Gastroesophageal sphincter (tissue), 4 donors: ENCODE results near the gene FRA10AC1. TPM values are rescaled to one million over a fixed set of nuclear protein-coding genes. Genes with fewer than 3 reads are reported as not detected.

Experiments used
- ATAC-seq: fragments of 150-250 bp; one replicate; pipeline ENCODE4 v1.9.1; 2016; ENCODE audit warnings: mild to moderate bottlenecking, moderate library complexity
- H3K27ac ChIP-seq, 4 donors: fragments of 200-600 bp; sonication (generic) in 3 of 4; 1 replicate in 3 of 4; 2 replicates in 1 of 4; pipeline ENCODE4 v1.5.1; 2016 to 2019
- H3K27me3 ChIP-seq: fragments of 200-600 bp; sonication (generic); one replicate; pipeline ENCODE4 v1.5.1; 2019
- H3K36me3 ChIP-seq, 2 donors: fragments of 200-600 bp; sonication (generic); one replicate each; pipeline ENCODE4 v1.5.1; 2019; ENCODE audit warnings: control low read depth in 1 of 2
- H3K4me1 ChIP-seq, 3 donors: fragments of 200-600 bp; sonication (generic); 1 replicate in 2 of 3; 2 replicates in 1 of 3; pipeline ENCODE4 v1.5.1; 2016 to 2019; ENCODE audit warnings: control low read depth in 2 of 3
- H3K4me3 ChIP-seq, 2 donors: fragments of 200-600 bp; sonication (generic); one replicate each; pipeline ENCODE4 v1.5.1; 2019; ENCODE audit warnings: mild to moderate bottlenecking in 1 of 2, moderate library complexity in 1 of 2
- H3K9me3 ChIP-seq, 3 donors: fragments of 200-600 bp; sonication (generic); one replicate each; pipeline ENCODE4 v1.5.1; 2017 to 2019; ENCODE audit warnings: control low read depth in 2 of 3
- CTCF ChIP-seq, 4 experiments: fragments of 200-600 bp in 2 of 4; fragments of 450-650 bp in 2 of 4; sonication (generic) in 1 of 4; IDR thresholded peaks; one replicate each; pipeline ENCODE4 v1.5.1; 2017 to 2019; ENCODE audit warnings: antibody characterized with exemption in 4 of 4, mild to moderate bottlenecking in 2 of 4, moderate library complexity in 2 of 4
- EP300 ChIP-seq: sonication (generic); formaldehyde crosslinking; IDR thresholded peaks from one replicate; pipeline ENCODE4 v1.6.1; 2017; ENCODE audit warnings: antibody characterized with exemption, mild to moderate bottlenecking
- POLR2A ChIP-seq, 2 donors: fragments of 450-650 bp; IDR thresholded peaks; one replicate each; pipeline ENCODE4 v1.6.1; 2017; ENCODE audit warnings: antibody characterized with exemption in 2 of 2, mild to moderate bottlenecking in 2 of 2, moderate library complexity in 1 of 2
- POLR2AphosphoS5 ChIP-seq: sonication (generic); formaldehyde crosslinking; IDR thresholded peaks from one replicate; pipeline ENCODE4 v1.6.1; 2017; ENCODE audit warnings: antibody characterized with exemption
- WGBS, 2 donors: methylation state at CpG; one replicate each; pipeline ENCODE4 v1.1.5; 2018; ENCODE audit warnings: low coverage in 1 of 2; 5-methylcytosine and 5-hydroxymethylcytosine counted together
- total RNA-seq, 4 donors: library from RNA; depleted of rRNA; stranded (reverse); fragments of >200 nt; gene quantifications; one replicate each; pipeline ENCODE4 v1.1.0, GENCODE V29; 2016

The FRA10AC1 gene
- total RNA-seq, 4 donors from 2014 or later = 8.4 to 28.6 (median 14.3) TPM

GRCh38 chr10:93716766-93717165, 14.4 kb upstream of the FRA10AC1 start:
- 33 to 46% methylated on average over 1 of the region's 1 CpG for WGBS, 2 donors
- no peak for ATAC-seq
- Histone ChIP-seq H3K36me3 (no peaks in the 10 kb centered on the region), H3K27me3 (peaks cover 12% of the 10 kb centered on the region), H3K4me3 (no peak overlapping the region), H3K4me1 (no peaks in the 10 kb centered on the region), H3K27ac (no peak overlapping the region), H3K9me3 (no peaks in the 10 kb centered on the region)
- TF ChIP-seq POLR2A (IDR thresholded peaks at IDR 0.05) (no peak), POLR2AphosphoS5 (no peak), CTCF (IDR thresholded peaks at IDR 0.05) (no peak), EP300 (no peak)

- TF ChIP-seq POLR2AphosphoS5 = no peak
- no peak for TF ChIP-seq EP300
- TF ChIP-seq CTCF (IDR thresholded peaks at IDR 0.05) = no peak
- TF ChIP-seq POLR2A (IDR thresholded peaks at IDR 0.05) = no peak
- H3K36me3 ChIP-seq = no peaks in the 10 kb centered on the region
- no peaks in the 10 kb centered on the region for H3K9me3 ChIP-seq
- H3K4me3 ChIP-seq = no peak overlapping the region
- no peaks in the 10 kb centered on the region for H3K4me1 ChIP-seq
- WGBS, 2 donors = 77 to 86% methylated on average over 4 to 5 of the region's 5 CpGs
- H3K27me3 ChIP-seq = peaks cover 12% of the 10 kb centered on the region
- H3K27ac ChIP-seq = no peak overlapping the region
- ATAC-seq = no peak
These were observed 13.0 kb upstream of the FRA10AC1 start for GRCh38 chr10:93715345-93715744.

GRCh38 chr10:93712593-93712992, 10.2 kb upstream of the FRA10AC1 start:
- Histone ChIP-seq H3K4me3 (no peak overlapping the region), H3K36me3 (no peaks in the 10 kb centered on the region), H3K9me3 (no peaks in the 10 kb centered on the region), H3K27me3 (no peaks in the 10 kb centered on the region), H3K27ac (no peak overlapping the region), H3K4me1 (no peaks in the 10 kb centered on the region)
- TF ChIP-seq CTCF (IDR thresholded peaks at IDR 0.05) = no peak
- TF ChIP-seq POLR2A (IDR thresholded peaks at IDR 0.05) = no peak
- no peak for TF ChIP-seq EP300
- TF ChIP-seq POLR2AphosphoS5 = no peak
- no peak for ATAC-seq
- WGBS, 2 donors = 55 to 79% methylated on average over 2 of the region's 2 CpGs

- Histone ChIP-seq H3K9me3 (no peaks in the 10 kb centered on the region), H3K36me3 (no peaks in the 10 kb centered on the region), H3K4me1 (no peaks in the 10 kb centered on the region), H3K27ac (no peak overlapping the region), H3K4me3 (no peak overlapping the region), H3K27me3 (no peaks in the 10 kb centered on the region)
- 43 to 68% methylated on average over 2 to 3 of the region's 3 CpGs for WGBS, 2 donors
- no peak for TF ChIP-seq EP300
- no peak for TF ChIP-seq CTCF (IDR thresholded peaks at IDR 0.05)
- no peak for TF ChIP-seq POLR2A (IDR thresholded peaks at IDR 0.05)
- no peak for TF ChIP-seq POLR2AphosphoS5
- ATAC-seq = no peak
These were observed 9.5 kb upstream of the FRA10AC1 start for GRCh38 chr10:93711891-93712290.

GRCh38 chr10:93710333-93710909, 8.0 kb upstream of the FRA10AC1 start:
- no peaks in the 10 kb centered on the region for H3K4me1 ChIP-seq
- no peak for TF ChIP-seq CTCF (IDR thresholded peaks at IDR 0.05)
- no peak for TF ChIP-seq EP300
- TF ChIP-seq POLR2AphosphoS5 = no peak
- TF ChIP-seq POLR2A (IDR thresholded peaks at IDR 0.05) = no peak
- no peaks in the 10 kb centered on the region for H3K9me3 ChIP-seq
- no peak overlapping the region for H3K27ac ChIP-seq
- 62 to 68% methylated on average over 4 of the region's 5 CpGs for WGBS, 2 donors
- H3K4me3 ChIP-seq = no peak overlapping the region
- H3K27me3 ChIP-seq = no peaks in the 10 kb centered on the region
- no peak for ATAC-seq
- H3K36me3 ChIP-seq = no peaks in the 10 kb centered on the region
